ENCODE data around the gene CLSTN2. TPM values are rescaled to one million over a fixed set of nuclear protein-coding genes. Genes with fewer than 3 reads are reported as not detected.
A peak's percentile ranks its signal among the peaks of the same experiment; 100 is the strongest.

CLSTN2 gene
- total and polyA plus RNA-seq, 2 of the 4 experiments (the other 2 are of a cell fraction), result under 0.01 to 0.07 TPM

DNA sequence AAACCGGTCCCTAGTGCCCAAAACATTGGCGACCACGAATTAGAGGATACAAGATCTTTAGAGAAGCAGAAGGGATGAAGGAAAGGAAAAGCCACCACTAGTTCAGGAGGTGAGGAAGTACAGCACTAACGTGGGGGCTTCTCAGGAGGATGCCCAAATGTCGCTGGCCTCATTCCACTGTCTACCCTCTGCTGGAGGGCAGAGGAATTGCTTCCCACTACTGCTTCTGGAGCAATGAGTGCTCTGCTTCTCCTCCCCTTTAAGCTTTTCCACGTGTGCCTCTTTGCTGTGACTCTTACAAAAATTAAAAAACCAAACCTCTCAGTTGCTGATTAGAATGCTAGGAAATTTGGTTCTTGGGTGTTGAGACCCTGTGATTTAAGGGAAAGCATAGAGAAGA, 281.3 kb downstream of the CLSTN2 start:
- H3K79me1 ChIP-seq (ENCODE audit: low read depth in 1 of 2, low read length in 2 of 2), result no peaks in the 10 kb centered on the region
- no peak overlapping the region for H3K27ac ChIP-seq (ENCODE audit: insufficient read depth, low read length)
- H3K4me2 ChIP-seq (ENCODE audit: low read depth, low read length), result no peak overlapping the region
- intact Hi-C loops (cut with micrococcal nuclease) (no loop called here), in situ Hi-C loops (cut with MboI; ENCODE audit: low sequenced_read_pairs) (no loop called here), dilution Hi-C loops (cut with HindIII; ENCODE audit: low sequenced_read_pairs, unreplicated experiment) (no loop called here)
- no peak overlapping the region for H3K4me3 ChIP-seq (ENCODE audit: insufficient read depth, low read depth, low read length)
- BruUV-seq (replicated peaks), result no TSS peak
- no peaks in the 10 kb centered on the region for H3K4me1 ChIP-seq (ENCODE audit: control insufficient read depth, insufficient read depth, low read length)
- H3K18ac ChIP-seq (ENCODE audit: low read depth, low read length), result no peak overlapping the region
- no peaks in the 10 kb centered on the region for H3K27me3 ChIP-seq (ENCODE audit: control insufficient read depth, insufficient read depth, low read length)
- H4K91ac ChIP-seq (ENCODE audit: insufficient read depth, low read depth, low read length), result no peak overlapping the region
- H4K8ac ChIP-seq (ENCODE audit: low read depth in 2 of 2, low read length in 2 of 2), result no peak overlapping the region
- H3K14ac ChIP-seq (replicated peaks; ENCODE audit: low read depth, low read length), result no peak overlapping the region
- H2BK20ac ChIP-seq (ENCODE audit: low read depth, low read length), result no peak overlapping the region
- no peak for TF ChIP-seq MAFK (IDR thresholded peaks at IDR 0.05; ENCODE audit: low read depth, low read length)
- TF ChIP-seq POLR2A (IDR thresholded peaks at IDR 0.05; ENCODE audit: low read depth, low read length), result no peak
- TF ChIP-seq RAD21 (IDR thresholded peaks at IDR 0.05; ENCODE audit: low read length), result 0 out of 2 replicates have a peak, but pooled peaks have one; percentile 11
- TF ChIP-seq MAZ (IDR thresholded peaks at IDR 0.05; ENCODE audit: borderline replicate concordance, low read depth, low read length), result no peak
- TF ChIP-seq, protein P1, sequence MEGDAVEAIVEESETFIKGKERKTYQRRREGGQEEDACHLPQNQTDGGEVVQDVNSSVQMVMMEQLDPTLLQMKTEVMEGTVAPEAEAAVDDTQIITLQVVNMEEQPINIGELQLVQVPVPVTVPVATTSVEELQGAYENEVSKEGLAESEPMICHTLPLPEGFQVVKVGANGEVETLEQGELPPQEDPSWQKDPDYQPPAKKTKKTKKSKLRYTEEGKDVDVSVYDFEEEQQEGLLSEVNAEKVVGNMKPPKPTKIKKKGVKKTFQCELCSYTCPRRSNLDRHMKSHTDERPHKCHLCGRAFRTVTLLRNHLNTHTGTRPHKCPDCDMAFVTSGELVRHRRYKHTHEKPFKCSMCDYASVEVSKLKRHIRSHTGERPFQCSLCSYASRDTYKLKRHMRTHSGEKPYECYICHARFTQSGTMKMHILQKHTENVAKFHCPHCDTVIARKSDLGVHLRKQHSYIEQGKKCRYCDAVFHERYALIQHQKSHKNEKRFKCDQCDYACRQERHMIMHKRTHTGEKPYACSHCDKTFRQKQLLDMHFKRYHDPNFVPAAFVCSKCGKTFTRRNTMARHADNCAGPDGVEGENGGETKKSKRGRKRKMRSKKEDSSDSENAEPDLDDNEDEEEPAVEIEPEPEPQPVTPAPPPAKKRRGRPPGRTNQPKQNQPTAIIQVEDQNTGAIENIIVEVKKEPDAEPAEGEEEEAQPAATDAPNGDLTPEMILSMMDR (conservative IDR thresholded peaks at IDR 0.05; ENCODE audit: low read depth, low read length), result 0 out of 2 replicates have a peak, but pooled peaks have one; percentile 20
- TF ChIP-seq SMC3 (IDR thresholded peaks at IDR 0.05; ENCODE audit: low read depth, low read length), result no peak
- H2BK5ac ChIP-seq (ENCODE audit: low read depth, low read length, poor library complexity, severe bottlenecking), result no peak overlapping the region
- H3K4ac ChIP-seq (ENCODE audit: low read depth, low read length), result no peak overlapping the region
- ChIA-PET CTCF (no interaction called here), POLR2A (ENCODE audit: unreplicated experiment) (no interaction called here)
- no peak overlapping the region for H3K9ac ChIP-seq (ENCODE audit: low read depth, low read length)
- 0 out of 2 replicates have a peak, but pooled peaks cover 1% of the 10 kb centered on the region for H3K9me3 ChIP-seq (ENCODE audit: control insufficient read depth, insufficient read depth, low read length)
- H4K5ac ChIP-seq (ENCODE audit: low read depth, low read length), result no peak overlapping the region
- H2BK120ac ChIP-seq (ENCODE audit: low read depth, low read length), result no peak overlapping the region
- no peaks in the 10 kb centered on the region for H3K9me1 ChIP-seq (ENCODE audit: insufficient read depth, low read length)
- DNase-seq (no peak), ATAC-seq (ENCODE audit: low read depth) (no peak)
- no peak overlapping the region for H2AK5ac ChIP-seq (ENCODE audit: low read depth, low read length)
- H2BK15ac ChIP-seq (ENCODE audit: low read depth, low read length), result no peak overlapping the region
- H2AK9ac ChIP-seq (replicated peaks; ENCODE audit: low read depth, low read length, poor library complexity), result no peak overlapping the region
- no peaks in the 10 kb centered on the region for H3K36me3 ChIP-seq (ENCODE audit: control insufficient read depth, insufficient read depth, low read length)
- WGBS, 2 experiments (ENCODE audit: extremely low coverage in 2 of 2, insufficient read length in 1 of 2), result no CpG with 5 or more reads among the region's 6 CpGs
- H3K23ac ChIP-seq (ENCODE audit: low read depth, low read length), result no peak overlapping the region
- H4K20me1 ChIP-seq (ENCODE audit: insufficient read depth, low read length), result no peaks in the 10 kb centered on the region
- H2AFZ ChIP-seq (replicated peaks; ENCODE audit: low read length, poor library complexity), result no peak overlapping the region
- H3K56ac ChIP-seq (ENCODE audit: extremely low read depth, insufficient read depth, low read length), result no peak overlapping the region

Measured in IMR-90 (cell line).